Neuronal stem cell (in vitro differentiated cells): ENCODE data around the gene CFAP61.

ENCODE experiments used
- DNase-seq: peaks from one replicate; pipeline ENCODE4 v3.0.0-alpha.2; 2013; ENCODE audit warnings: low spot score
- H2AFZ ChIP-seq: one replicate; pipeline ENCODE4 v1.6.1; 2013; ENCODE audit warnings: mild to moderate bottlenecking, low read length, inconsistent platforms
- H2AK5ac ChIP-seq: 2 replicates; pipeline ENCODE4 v1.6.1; 2013; ENCODE audit warnings: low read depth, mild to moderate bottlenecking, inconsistent platforms, low read length, moderate library complexity, mixed read lengths
- H2BK120ac ChIP-seq: 2 replicates; pipeline ENCODE4 v1.6.1; 2013; ENCODE audit warnings: low read depth, mild to moderate bottlenecking, inconsistent platforms, low read length, moderate library complexity, mixed read lengths
- H2BK12ac ChIP-seq: one replicate; pipeline ENCODE4 v1.6.1; 2013; ENCODE audit warnings: low read length, inconsistent platforms
- H2BK15ac ChIP-seq: 2 replicates; pipeline ENCODE4 v1.6.1; 2013; ENCODE audit warnings: mild to moderate bottlenecking, low read length, inconsistent platforms, mixed read lengths
- H2BK5ac ChIP-seq: one replicate; pipeline ENCODE4 v1.6.1; 2013; ENCODE audit warnings: inconsistent platforms, mild to moderate bottlenecking, low read length, moderate library complexity
- H3K14ac ChIP-seq: one replicate; pipeline ENCODE4 v1.6.1; 2013; ENCODE audit warnings: low read length, inconsistent platforms
- H3K18ac ChIP-seq: 2 replicates; pipeline ENCODE4 v1.6.1; 2013; ENCODE audit warnings: low read length, inconsistent platforms
- H3K23ac ChIP-seq: 2 replicates; pipeline ENCODE4 v1.6.1; 2013; ENCODE audit warnings: low read depth, mild to moderate bottlenecking, mixed read lengths, low read length, inconsistent platforms; ENCODE audit not compliant: poor library complexity
- H3K27ac ChIP-seq: replicated peaks from 3 replicates; pipeline ENCODE4 v1.5.1; 2013; ENCODE audit warnings: low read length, inconsistent platforms
- H3K27me3 ChIP-seq, 3 experiments: 2 replicates each; pipeline ENCODE4 v1.6.1; 2013; ENCODE audit warnings: low read length in 3 of 3, mild to moderate bottlenecking in 2 of 3, inconsistent platforms in 1 of 3, low read depth in 1 of 3, mixed read lengths in 1 of 3, moderate library complexity in 1 of 3; ENCODE audit not compliant: control insufficient read depth in 3 of 3, insufficient read depth in 3 of 3
- H3K36me3 ChIP-seq, 2 donors: replicated peaks in 1 of 2; 2 replicates each; pipeline ENCODE4 v1.6.1; 2013; ENCODE audit warnings: low read length in 2 of 2; ENCODE audit not compliant: control insufficient read depth in 2 of 2, insufficient read depth in 2 of 2
- H3K4ac ChIP-seq: 2 replicates; pipeline ENCODE4 v1.6.1; 2013; ENCODE audit warnings: inconsistent platforms, mild to moderate bottlenecking, low read length, moderate library complexity
- H3K4me1 ChIP-seq, 2 donors: 1 replicate in 1 of 2; 2 replicates in 1 of 2; pipeline ENCODE4 v1.6.1; 2013; ENCODE audit warnings: low read length in 2 of 2, low read depth in 1 of 2; ENCODE audit not compliant: control insufficient read depth in 2 of 2, insufficient read depth in 1 of 2
- H3K4me2 ChIP-seq: one replicate; pipeline ENCODE4 v1.6.1; 2013; ENCODE audit warnings: mild to moderate bottlenecking, low read length, inconsistent platforms; ENCODE audit not compliant: insufficient read depth, poor library complexity, severe bottlenecking
- H3K4me3 ChIP-seq, 2 donors: 2 replicates each; pipeline ENCODE4 v1.5.1; 2013; ENCODE audit warnings: low read length in 2 of 2, mild to moderate bottlenecking in 2 of 2, inconsistent platforms in 1 of 2, moderate library complexity in 1 of 2
- H3K79me1 ChIP-seq: one replicate; pipeline ENCODE4 v1.6.1; 2013; ENCODE audit warnings: low read depth, mild to moderate bottlenecking, inconsistent platforms, low read length, moderate library complexity
- H3K9ac ChIP-seq: one replicate; pipeline ENCODE4 v1.6.1; 2013; ENCODE audit warnings: mild to moderate bottlenecking, low read depth, low read length, inconsistent platforms; ENCODE audit not compliant: poor library complexity
- H3K9me3 ChIP-seq, 2 donors: replicated peaks in 1 of 2; 2 replicates each; pipeline versions ENCODE3 to v1.6.1; 2013; ENCODE audit warnings: low read length in 2 of 2, mild to moderate bottlenecking in 2 of 2, inconsistent platforms in 1 of 2, low read depth in 1 of 2, mixed read lengths in 1 of 2, moderate library complexity in 1 of 2; ENCODE audit not compliant: control insufficient read depth in 2 of 2, insufficient read depth in 1 of 2
- H4K8ac ChIP-seq: one replicate; pipeline ENCODE4 v1.6.1; 2013; ENCODE audit warnings: low read depth, mild to moderate bottlenecking, inconsistent platforms, low read length, moderate library complexity
- H4K91ac ChIP-seq: one replicate; pipeline ENCODE4 v1.6.1; 2013; ENCODE audit warnings: low read length, low read depth, mild to moderate bottlenecking, inconsistent platforms; ENCODE audit not compliant: poor library complexity
- WGBS, 2 donors: extraction: QIAGEN DNeasy Blood & Tissue Kit; methylation state at CpG; one replicate each; pipeline ENCODE4 v1.1.7; 2013; ENCODE audit warnings: missing lambda C conversion rate in 2 of 2, mixed read lengths in 1 of 2; ENCODE audit not compliant: insufficient read length in 2 of 2, insufficient replicate concordance in 1 of 2; ENCODE audit errors: extremely low coverage in 2 of 2; 5-methylcytosine and 5-hydroxymethylcytosine counted together

Gene CFAP61

DNA sequence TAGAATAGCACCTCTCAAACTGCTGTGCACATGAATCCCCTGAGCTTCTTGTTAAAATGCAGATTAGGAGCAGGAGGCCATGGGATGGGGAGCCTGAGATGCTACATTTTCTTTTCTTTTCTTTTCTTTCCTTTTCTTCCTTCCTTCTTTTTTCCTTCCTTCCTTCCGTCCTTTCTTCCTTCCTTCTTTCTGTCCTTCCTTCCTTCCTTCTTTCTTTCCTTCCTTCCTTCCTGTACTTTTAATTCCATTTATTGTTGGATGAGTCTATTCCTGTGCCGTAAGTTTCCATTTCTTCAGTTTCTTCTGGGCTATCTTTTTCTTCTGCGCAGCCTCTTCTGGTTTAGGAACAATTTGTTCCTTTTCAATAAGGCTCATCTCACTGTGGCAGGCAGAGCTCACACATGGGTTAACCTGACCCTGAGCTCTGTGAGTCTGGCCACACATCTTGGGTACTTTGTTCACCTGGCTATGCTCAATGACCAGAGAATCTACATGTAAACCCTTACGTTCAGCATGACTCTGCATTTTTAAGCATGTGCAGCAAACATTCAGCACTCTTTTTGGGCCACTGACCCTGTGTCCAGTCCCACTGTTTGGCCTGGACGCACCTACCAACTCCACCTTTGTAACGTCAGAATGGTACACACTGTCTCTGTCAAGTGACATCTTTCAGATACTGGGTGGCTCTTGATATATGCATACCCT lies 200.9 kb downstream of the CFAP61 start:
- Histone ChIP-seq H2AK5ac (no peak overlapping the region), H2BK5ac (no peak overlapping the region), H3K27me3 (peaks cover 0 to 8% (median 0%) of the 10 kb centered on the region in 3 experiments), H3K79me1 (no peaks in the 10 kb centered on the region), H3K4me2 (no peak overlapping the region), H3K14ac (no peak overlapping the region), H2BK120ac (no peak overlapping the region), H2BK15ac (no peak overlapping the region), H2AFZ (no peak overlapping the region), H3K9me3 (peaks cover 0 to 3% of the 10 kb centered on the region in 2 donors), H4K8ac (no peak overlapping the region), H3K4ac (no peak overlapping the region), H3K4me3 (no peak overlapping the region), H2BK12ac (no peak overlapping the region), H4K91ac (no peak overlapping the region), H3K9ac (no peak overlapping the region), H3K4me1 (no peaks in the 10 kb centered on the region), H3K23ac (no peak overlapping the region), H3K27ac (no peak overlapping the region), H3K36me3 (no peaks in the 10 kb centered on the region), H3K18ac (no peak overlapping the region)
- DNase-seq, result no peak
- WGBS, 2 donors, result no CpG with 5 or more reads among the region's 6 CpGs

GRCh38 chr20:20253744-20254330 lies 201.5 kb downstream of the CFAP61 start:
- H3K4me3 ChIP-seq, result no peak overlapping the region
- no peak overlapping the region for H4K91ac ChIP-seq
- H3K4me2 ChIP-seq, result no peak overlapping the region
- H3K27ac ChIP-seq, result no peak overlapping the region
- H2BK5ac ChIP-seq, result no peak overlapping the region
- H3K27me3 ChIP-seq, result peaks cover 0 to 3% (median 0%) of the 10 kb centered on the region in 3 experiments
- no CpG with 5 or more reads among the region's 6 CpGs for whole genome bisulfite sequencing, 2 donors
- no peaks in the 10 kb centered on the region for H3K79me1 ChIP-seq
- H3K9me3 ChIP-seq, result peaks cover 0 to 3% of the 10 kb centered on the region in 2 donors
- no peak for DNase-seq
- H3K4me1 ChIP-seq, result no peaks in the 10 kb centered on the region
- H3K9ac ChIP-seq, result no peak overlapping the region
- no peak overlapping the region for H2AFZ ChIP-seq
- no peak overlapping the region for H3K4ac ChIP-seq
- no peak overlapping the region for H2AK5ac ChIP-seq
- H2BK12ac ChIP-seq, result no peak overlapping the region
- no peak overlapping the region for H2BK120ac ChIP-seq
- H4K8ac ChIP-seq, result no peak overlapping the region
- no peak overlapping the region for H2BK15ac ChIP-seq
- no peaks in the 10 kb centered on the region for H3K36me3 ChIP-seq
- H3K18ac ChIP-seq, result no peak overlapping the region
- no peak overlapping the region for H3K14ac ChIP-seq
- H3K23ac ChIP-seq, result no peak overlapping the region

DNA sequence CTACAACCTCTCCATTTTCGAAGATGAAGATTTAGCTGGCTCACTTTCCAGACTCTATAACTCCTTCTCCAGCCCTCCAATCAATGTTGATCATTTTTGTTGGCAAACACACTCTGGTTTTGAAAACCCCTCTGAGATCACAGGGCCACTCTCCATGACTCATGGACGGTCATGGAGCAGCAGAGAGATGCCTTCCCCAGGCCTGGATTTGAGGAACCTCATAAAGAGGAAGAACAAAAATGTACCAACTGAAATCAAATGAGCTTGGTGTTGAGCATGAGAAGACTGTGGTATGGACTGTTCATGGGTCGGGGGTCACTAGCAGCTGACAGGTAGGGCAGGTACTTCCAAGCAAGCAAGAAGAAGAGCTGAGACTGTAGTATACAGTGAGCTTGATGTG lies 202.8 kb downstream of the CFAP61 start:
- Histone ChIP-seq H3K27ac (no peak overlapping the region), H2BK5ac (no peak overlapping the region), H3K4me2 (no peak overlapping the region), H3K79me1 (no peaks in the 10 kb centered on the region), H4K91ac (no peak overlapping the region), H3K36me3 (no peaks in the 10 kb centered on the region), H2AFZ (no peak overlapping the region), H3K27me3 (peaks cover 0 to 2% (median 0%) of the 10 kb centered on the region in 3 experiments), H3K9ac (no peak overlapping the region), H3K14ac (no peak overlapping the region), H2BK120ac (no peak overlapping the region), H2AK5ac (no peak overlapping the region), H3K4ac (no peak overlapping the region), H3K18ac (no peak overlapping the region), H2BK15ac (no peak overlapping the region), H3K4me3 (no peak overlapping the region), H3K9me3 (peaks cover 0 to 3% of the 10 kb centered on the region in 2 donors), H3K4me1 (no peaks in the 10 kb centered on the region), H2BK12ac (no peak overlapping the region), H4K8ac (no peak overlapping the region), H3K23ac (no peak overlapping the region)
- no CpG with 5 or more reads among the region's 3 CpGs for WGBS, 2 donors
- DNase-seq, result no peak

DNA sequence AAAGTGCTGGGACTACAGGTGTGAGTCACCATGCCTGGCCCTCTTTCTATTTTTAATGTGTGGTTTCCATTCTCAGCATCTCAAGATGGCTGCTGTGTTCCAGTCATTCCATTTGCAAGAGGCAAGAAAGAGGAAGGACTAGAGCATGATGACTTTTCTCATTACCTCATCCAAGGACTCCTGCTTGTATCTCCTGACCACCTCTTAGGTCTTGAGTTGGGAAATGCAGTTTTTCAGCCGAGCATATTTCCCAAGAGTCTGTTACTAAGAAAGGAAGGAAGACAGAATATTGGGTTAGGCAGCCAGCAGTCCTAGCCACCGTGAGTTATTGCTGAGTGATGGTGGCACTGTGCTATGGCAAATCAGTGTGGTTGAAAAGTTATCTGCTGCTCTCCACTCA lies 207.2 kb downstream of the CFAP61 start:
- WGBS, 2 donors, result no CpG with 5 or more reads among the region's 2 CpGs

More for the DNA sequence above, 207.2 kb downstream of the CFAP61 start:
- Histone ChIP-seq H3K9ac (no peak overlapping the region), H3K18ac (no peak overlapping the region), H2AFZ (no peak overlapping the region), H3K36me3 (no peaks in the 10 kb centered on the region), H3K9me3 (peaks cover 0 to 3% of the 10 kb centered on the region in 2 donors), H2BK5ac (no peak overlapping the region), H2BK120ac (no peak overlapping the region), H4K91ac (no peak overlapping the region), H3K14ac (no peak overlapping the region), H2BK15ac (no peak overlapping the region), H3K4me2 (no peak overlapping the region), H3K4me3 (no peak overlapping the region), H3K79me1 (no peaks in the 10 kb centered on the region), H3K4me1 (peaks cover 0 to 4% of the 10 kb centered on the region in 2 donors), H3K27me3 (peaks cover 0 to 3% (median 0%) of the 10 kb centered on the region in 3 experiments), H3K27ac (no peak overlapping the region), H3K23ac (no peak overlapping the region), H2BK12ac (no peak overlapping the region), H4K8ac (no peak overlapping the region), H3K4ac (no peak overlapping the region), H2AK5ac (no peak overlapping the region)
- no peak for DNase-seq
